Prostate gland (tissue), 2 donors: Measurements from ENCODE around the gene PIPOX.

ENCODE experiments used
- POLR2A ChIP-seq: fragments of 450-650 bp; IDR thresholded peaks from one replicate; pipeline ENCODE4 v1.6.1; 2016; ENCODE audit warnings: antibody characterized with exemption, mild to moderate bottlenecking
- POLR2AphosphoS5 ChIP-seq: sonication (generic); formaldehyde crosslinking; IDR thresholded peaks from one replicate; pipeline ENCODE4 v1.6.1; 2017; ENCODE audit warnings: antibody characterized with exemption
- TF ChIP-seq, protein P1 (sequence below), 4 experiments: fragments of 200-600 bp in 2 of 4; fragments of 450-650 bp in 2 of 4; sonication (generic) in 2 of 4; IDR thresholded peaks; 1 replicate in 3 of 4; 2 replicates in 1 of 4; pipeline ENCODE4 v1.5.1; 2016 to 2019; ENCODE audit warnings: antibody characterized with exemption in 4 of 4, mild to moderate bottlenecking in 2 of 4, moderate library complexity in 2 of 4

DNA sequence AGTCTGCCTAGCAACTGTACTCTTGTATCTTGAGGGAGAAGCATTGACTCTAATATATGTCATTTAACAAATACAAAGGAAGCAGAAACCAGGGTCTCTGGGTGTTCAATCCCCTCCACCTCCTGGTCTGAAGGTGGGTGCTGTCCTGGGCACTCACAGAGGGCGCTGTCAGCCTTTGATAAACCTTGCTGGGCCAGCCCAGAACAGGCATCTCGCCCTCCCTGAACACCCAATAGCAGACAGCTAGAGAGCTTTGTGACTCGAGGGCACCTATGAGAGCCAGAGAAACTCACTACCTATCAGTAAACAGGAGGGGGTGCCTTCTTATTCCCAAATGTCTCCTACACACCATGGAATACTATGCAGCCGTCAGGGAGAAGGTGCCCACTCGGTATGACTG lies 6.4 kb upstream of the PIPOX start:
- TF ChIP-seq, protein P1, sequence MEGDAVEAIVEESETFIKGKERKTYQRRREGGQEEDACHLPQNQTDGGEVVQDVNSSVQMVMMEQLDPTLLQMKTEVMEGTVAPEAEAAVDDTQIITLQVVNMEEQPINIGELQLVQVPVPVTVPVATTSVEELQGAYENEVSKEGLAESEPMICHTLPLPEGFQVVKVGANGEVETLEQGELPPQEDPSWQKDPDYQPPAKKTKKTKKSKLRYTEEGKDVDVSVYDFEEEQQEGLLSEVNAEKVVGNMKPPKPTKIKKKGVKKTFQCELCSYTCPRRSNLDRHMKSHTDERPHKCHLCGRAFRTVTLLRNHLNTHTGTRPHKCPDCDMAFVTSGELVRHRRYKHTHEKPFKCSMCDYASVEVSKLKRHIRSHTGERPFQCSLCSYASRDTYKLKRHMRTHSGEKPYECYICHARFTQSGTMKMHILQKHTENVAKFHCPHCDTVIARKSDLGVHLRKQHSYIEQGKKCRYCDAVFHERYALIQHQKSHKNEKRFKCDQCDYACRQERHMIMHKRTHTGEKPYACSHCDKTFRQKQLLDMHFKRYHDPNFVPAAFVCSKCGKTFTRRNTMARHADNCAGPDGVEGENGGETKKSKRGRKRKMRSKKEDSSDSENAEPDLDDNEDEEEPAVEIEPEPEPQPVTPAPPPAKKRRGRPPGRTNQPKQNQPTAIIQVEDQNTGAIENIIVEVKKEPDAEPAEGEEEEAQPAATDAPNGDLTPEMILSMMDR (IDR thresholded peaks at IDR 0.05), result no peak
- TF ChIP-seq POLR2AphosphoS5, result no peak
- TF ChIP-seq POLR2A, result no peak
